HepG2 (cell line): ENCODE measurements around the gene TREM1.

Experiments used
- CHD4 ChIP-seq: fragments of 200-600 bp; sonication (generic); IDR thresholded peaks from 2 replicates; pipeline ENCODE4 v1.7.0; 2017; ENCODE audit warnings: mild to moderate bottlenecking, low read length, borderline replicate concordance
- NFRKB ChIP-seq: fragments of 450-650 bp; IDR thresholded peaks from 2 replicates; pipeline ENCODE4 v1.6.1; 2017
- PHF20 ChIP-seq: sonication (generic); formaldehyde crosslinking; IDR thresholded peaks from 2 replicates; pipeline ENCODE4 v1.5.0; 2020; ENCODE audit warnings: mild to moderate bottlenecking, missing genetic modification reagents
- POLR2A ChIP-seq, 2 experiments: IDR thresholded peaks; 2 replicates each; pipeline ENCODE4 v1.6.1; 2011; ENCODE audit warnings: low read depth in 2 of 2, low read length in 2 of 2, mild to moderate bottlenecking in 1 of 2, moderate library complexity in 1 of 2; ENCODE audit not compliant: insufficient read depth in 1 of 2
- POLR2AphosphoS5 ChIP-seq: IDR thresholded peaks from 2 replicates; pipeline ENCODE4 v1.6.1; 2012; ENCODE audit warnings: low read depth, low read length
- ZNF138 ChIP-seq: sonication (generic); formaldehyde crosslinking; IDR thresholded peaks from 2 replicates; pipeline ENCODE4 v1.5.0; 2020; ENCODE audit warnings: mild to moderate bottlenecking, low read depth, missing genetic modification reagents
- ZNF274 ChIP-seq: sonication (generic); formaldehyde crosslinking; IDR thresholded peaks from 2 replicates; pipeline ENCODE4 v1.5.1; 2020; ENCODE audit warnings: mild to moderate bottlenecking, missing genetic modification reagents
- ZNF776 ChIP-seq: sonication (generic); formaldehyde crosslinking; IDR thresholded peaks from 2 replicates; pipeline ENCODE4 v1.4.0; 2020; ENCODE audit warnings: mild to moderate bottlenecking, missing genetic modification reagents
- ZZZ3 ChIP-seq: sonication (generic); formaldehyde crosslinking; IDR thresholded peaks from 2 replicates; pipeline ENCODE4 v1.4.0; 2020; ENCODE audit warnings: missing genetic modification reagents, mild to moderate bottlenecking, borderline replicate concordance
- TF ChIP-seq, protein P1 (sequence below): sonication (generic); formaldehyde crosslinking; IDR thresholded peaks from 2 replicates; pipeline ENCODE4 v1.4.0; 2020; ENCODE audit warnings: missing genetic modification reagents
- TF ChIP-seq, protein P2 (sequence below): IDR thresholded peaks from 2 replicates; pipeline ENCODE4 v1.6.1; 2012; ENCODE audit warnings: inconsistent platforms

DNA sequence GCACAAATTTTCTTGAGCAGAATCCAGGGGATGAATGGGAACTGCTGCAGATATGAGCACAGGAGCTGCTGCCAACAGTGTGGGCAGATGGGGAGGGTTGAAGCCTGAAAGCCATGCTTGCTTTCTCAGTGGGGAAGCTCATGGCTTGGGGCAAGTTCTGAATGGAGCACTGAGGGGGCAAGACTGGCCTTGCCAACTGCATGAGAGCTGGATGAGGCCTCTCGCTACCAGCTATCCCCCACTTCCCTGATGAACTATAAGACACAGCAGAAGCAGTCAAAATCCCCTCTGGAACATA is 28.3 kb downstream of the TREM1 start:
- TF ChIP-seq ZNF138, result no peak
- TF ChIP-seq ZZZ3 (CRISPR knock-in tag), result no peak
- TF ChIP-seq ZNF274 (CRISPR knock-in tag), result no peak
- TF ChIP-seq, protein P1, sequence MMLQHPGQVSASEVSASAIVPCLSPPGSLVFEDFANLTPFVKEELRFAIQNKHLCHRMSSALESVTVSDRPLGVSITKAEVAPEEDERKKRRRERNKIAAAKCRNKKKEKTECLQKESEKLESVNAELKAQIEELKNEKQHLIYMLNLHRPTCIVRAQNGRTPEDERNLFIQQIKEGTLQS, result no peak
- TF ChIP-seq, protein P2, sequence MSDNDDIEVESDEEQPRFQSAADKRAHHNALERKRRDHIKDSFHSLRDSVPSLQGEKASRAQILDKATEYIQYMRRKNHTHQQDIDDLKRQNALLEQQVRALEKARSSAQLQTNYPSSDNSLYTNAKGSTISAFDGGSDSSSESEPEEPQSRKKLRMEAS, result no peak
- TF ChIP-seq POLR2A (IDR thresholded peaks at IDR 0.05; ENCODE audit: insufficient read depth in 1 of 2, low read depth in 2 of 2, low read length in 2 of 2), result no peak
- TF ChIP-seq CHD4, result no peak
- no peak for TF ChIP-seq PHF20 (CRISPR knock-in tag)
- TF ChIP-seq ZNF776 (CRISPR knock-in tag), result no peak
- no peak for TF ChIP-seq NFRKB
- TF ChIP-seq POLR2AphosphoS5, result no peak
